Activated T-cell treated with anti-CD3 and anti-CD28 coated beads, Interleukin-2, amount 50 U/mL, for 24 hours (primary cell): ENCODE data around the gene DDX1.

Experiments
- DNase-seq: peaks from one replicate; pipeline ENCODE4 v3.0.0-alpha.2; 2020
- H3K27ac Mint-ChIP-seq: 2 replicates; pipeline ENCODE4 v1.8.0; 2020; ENCODE audit warnings: mild to moderate bottlenecking, mixed read lengths
- H3K27me3 Mint-ChIP-seq: 2 replicates; pipeline ENCODE4 v1.8.0; 2020; ENCODE audit warnings: mixed read lengths
- H3K36me3 Mint-ChIP-seq: 2 replicates; pipeline ENCODE4 v1.8.0; 2020; ENCODE audit warnings: low read depth, mixed read lengths
- H3K4me1 Mint-ChIP-seq: 2 replicates; pipeline ENCODE4 v1.8.0; 2020; ENCODE audit warnings: low read depth, mixed read lengths
- H3K4me3 Mint-ChIP-seq: 2 replicates; pipeline ENCODE4 v1.8.0; 2020; ENCODE audit warnings: mild to moderate bottlenecking, moderate library complexity, mixed read lengths
- H3K9me3 Mint-ChIP-seq: 2 replicates; pipeline ENCODE4 v1.8.0; 2020; ENCODE audit warnings: mixed read lengths

DDX1 gene

DNA sequence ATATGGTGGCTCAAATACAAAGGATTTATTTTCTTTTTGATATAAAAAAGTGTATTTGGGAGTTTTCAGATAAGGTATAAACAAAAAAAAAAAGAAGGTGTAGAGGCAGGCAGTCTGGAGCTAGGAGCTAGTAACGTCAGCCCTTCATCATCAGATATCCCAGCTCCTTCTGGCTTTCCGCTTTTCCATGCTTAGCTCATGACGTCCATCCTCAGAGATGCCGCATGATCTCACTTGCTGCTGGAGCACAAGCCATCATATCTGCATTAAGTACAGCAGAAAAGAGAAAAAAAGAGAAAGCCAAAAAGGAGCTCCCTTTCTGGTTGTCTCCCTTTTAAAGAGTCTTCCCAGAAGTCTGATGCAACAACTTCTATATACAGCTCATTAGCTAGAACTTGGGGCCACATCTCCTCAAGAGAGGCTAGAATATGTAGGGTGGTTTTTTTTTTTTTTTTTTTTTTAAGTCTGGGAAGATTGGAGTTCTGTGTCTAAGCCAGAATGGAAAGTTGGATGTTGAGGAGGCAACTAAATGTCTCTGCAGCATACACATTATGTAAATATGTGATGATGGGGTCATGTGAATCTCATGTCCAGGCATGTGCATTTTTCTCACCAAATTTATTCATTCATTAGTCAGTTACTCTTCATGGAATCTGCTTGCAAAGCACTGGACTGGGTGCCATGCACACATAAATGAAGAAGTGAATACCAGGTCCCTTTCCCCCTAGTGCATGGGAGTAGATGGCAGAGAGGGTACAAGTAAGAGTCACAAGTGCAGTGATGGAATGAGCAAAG, 52.3 kb downstream of the DDX1 start:
- peaks cover 5% of the 10 kb centered on the region for H3K4me1 Mint-ChIP-seq
- no peak overlapping the region for H3K27ac Mint-ChIP-seq
- peaks cover 35% of the 10 kb centered on the region for H3K36me3 Mint-ChIP-seq
- DNase-seq: no peak
- peaks cover 7% of the 10 kb centered on the region for H3K9me3 Mint-ChIP-seq
- no peaks in the 10 kb centered on the region for H3K27me3 Mint-ChIP-seq
- no peak overlapping the region for H3K4me3 Mint-ChIP-seq

DNA sequence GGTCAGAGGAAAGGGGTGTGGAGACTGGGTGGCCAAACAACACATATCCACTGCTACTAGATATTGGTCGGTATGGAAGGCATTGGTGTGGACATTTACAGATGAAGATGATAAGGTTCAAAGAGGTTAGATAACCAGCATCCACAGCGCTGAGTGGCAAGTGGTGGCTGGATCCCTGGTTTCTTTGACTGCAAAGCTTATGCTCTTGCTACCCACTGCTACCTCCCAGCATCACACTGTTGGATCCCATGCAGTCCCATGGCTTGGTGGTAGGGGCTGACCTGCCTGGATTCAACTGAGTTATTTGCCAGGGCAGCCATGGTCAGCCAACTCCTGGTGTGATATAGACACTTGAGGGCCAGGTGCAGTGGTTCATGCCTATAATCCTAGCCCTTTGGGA, 53.6 kb downstream of the DDX1 start:
- no peak for DNase-seq
- H3K4me3 Mint-ChIP-seq: no peak overlapping the region
- no peak overlapping the region for H3K27ac Mint-ChIP-seq
- peaks cover 7% of the 10 kb centered on the region for H3K9me3 Mint-ChIP-seq
- peaks cover 22% of the 10 kb centered on the region for H3K36me3 Mint-ChIP-seq
- H3K27me3 Mint-ChIP-seq: no peaks in the 10 kb centered on the region
- H3K4me1 Mint-ChIP-seq: no peaks in the 10 kb centered on the region

DNA sequence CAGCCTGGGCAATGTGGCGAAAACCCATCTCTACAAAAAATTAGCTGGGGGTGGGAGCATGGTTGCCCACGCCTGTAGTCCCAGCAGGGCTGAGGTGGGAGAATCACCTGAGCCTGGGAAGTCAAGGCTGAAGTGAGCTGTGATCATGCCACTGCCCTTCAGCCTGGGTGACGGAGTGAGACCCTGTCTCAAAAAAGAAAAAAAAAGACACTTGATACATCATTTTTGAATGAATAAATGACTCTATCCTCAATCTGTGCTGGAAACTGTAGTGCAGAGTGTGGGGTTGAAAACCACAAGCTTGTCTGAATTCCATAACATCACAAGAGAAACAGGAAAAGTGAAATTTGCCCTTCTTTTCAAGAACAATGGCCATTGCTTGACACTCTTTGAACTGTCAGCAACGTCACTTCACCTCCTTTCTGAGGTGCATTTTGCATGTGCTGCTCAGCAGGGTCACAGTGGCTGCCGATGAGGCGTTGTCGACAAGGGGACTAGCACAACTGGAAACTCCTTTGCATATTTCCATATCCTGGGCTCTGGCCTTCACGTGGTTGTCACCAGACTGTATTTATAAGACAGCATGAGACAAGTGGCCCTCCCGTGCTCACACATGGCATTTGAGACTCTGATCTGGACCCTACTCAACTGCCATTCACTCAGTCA, 54.2 kb downstream of the DDX1 start:
- DNase-seq: no peak
- no peak overlapping the region for H3K27ac Mint-ChIP-seq
- H3K36me3 Mint-ChIP-seq: peaks cover 17% of the 10 kb centered on the region
- H3K4me1 Mint-ChIP-seq: no peaks in the 10 kb centered on the region
- peaks cover 5% of the 10 kb centered on the region for H3K9me3 Mint-ChIP-seq
- H3K4me3 Mint-ChIP-seq: no peak overlapping the region
- H3K27me3 Mint-ChIP-seq: no peaks in the 10 kb centered on the region

DNA sequence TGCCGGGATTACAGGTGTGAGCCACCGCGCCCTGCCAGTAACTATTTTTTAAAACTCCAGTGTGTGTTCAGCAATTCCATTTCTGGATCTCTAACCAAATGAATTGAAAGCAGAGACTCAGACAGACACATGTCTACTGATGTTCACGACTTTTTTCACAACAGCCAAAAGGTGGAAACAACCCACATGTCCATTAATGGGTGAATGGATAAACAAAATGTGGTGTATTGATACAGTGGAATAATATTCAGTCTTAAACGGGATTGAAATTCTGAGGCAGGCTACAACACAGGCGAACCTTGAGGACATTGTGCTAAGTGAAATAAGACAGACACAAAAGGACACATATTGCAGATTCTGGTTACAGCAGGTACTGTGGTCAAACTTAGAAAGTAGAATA, 55.0 kb downstream of the DDX1 start:
- Mint-ChIP-seq H3K4me3 (no peak overlapping the region), H3K4me1 (no peaks in the 10 kb centered on the region), H3K27me3 (no peaks in the 10 kb centered on the region), H3K9me3 (no peaks in the 10 kb centered on the region), H3K36me3 (peaks cover 9% of the 10 kb centered on the region), H3K27ac (no peak overlapping the region)
- DNase-seq: no peak

DNA sequence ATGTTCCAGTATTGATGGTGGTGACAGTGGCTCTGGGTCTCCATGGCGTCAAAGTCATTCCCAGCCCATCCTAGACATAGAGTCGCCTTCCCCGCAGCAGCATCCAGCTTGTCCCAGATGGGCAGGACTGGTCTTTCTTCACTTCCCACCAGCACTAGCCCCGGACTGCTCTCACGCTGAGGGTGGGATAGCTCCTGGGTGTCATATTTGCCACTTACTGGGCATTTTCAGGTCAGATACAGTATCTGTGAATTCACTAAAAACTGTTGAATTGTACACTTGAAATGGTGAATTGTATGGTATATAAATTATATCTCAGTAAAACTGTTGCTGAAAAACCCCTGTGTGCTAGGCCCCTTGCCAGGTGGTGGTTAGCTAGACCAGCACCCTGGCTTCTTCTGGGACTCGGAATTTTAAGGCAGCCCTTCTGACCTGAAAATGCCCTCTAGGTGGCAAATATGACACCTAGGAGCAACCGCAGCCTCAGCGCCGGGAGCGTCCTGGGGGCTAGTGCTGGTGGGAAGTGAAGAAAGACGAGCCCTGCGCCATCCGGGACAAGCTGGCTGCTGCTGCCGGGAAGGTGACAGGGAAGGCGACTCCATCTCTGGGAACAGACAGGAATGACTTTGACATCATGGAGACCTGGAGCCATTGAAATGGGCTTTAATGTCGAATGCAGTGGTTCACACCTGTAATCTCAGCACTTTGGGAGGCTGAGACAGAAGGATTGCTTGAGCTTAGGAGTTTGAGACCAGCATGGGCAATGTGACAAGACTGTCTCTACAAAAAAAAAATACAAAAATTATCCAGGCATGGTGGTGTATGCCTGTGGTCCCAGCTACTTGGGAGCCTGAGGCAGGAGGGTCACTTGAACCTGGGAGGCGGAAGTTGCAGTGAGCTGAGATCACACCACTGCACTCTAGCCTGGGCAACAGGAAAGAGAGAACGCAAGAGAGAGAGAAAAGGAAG, 56.2 kb downstream of the DDX1 start:
- peaks cover 2% of the 10 kb centered on the region for H3K36me3 Mint-ChIP-seq
- H3K27ac Mint-ChIP-seq: no peak overlapping the region
- no peaks in the 10 kb centered on the region for H3K27me3 Mint-ChIP-seq
- no peak overlapping the region for H3K4me3 Mint-ChIP-seq
- DNase-seq: no peak
- H3K4me1 Mint-ChIP-seq: no peaks in the 10 kb centered on the region
- H3K9me3 Mint-ChIP-seq: no peaks in the 10 kb centered on the region

DNA sequence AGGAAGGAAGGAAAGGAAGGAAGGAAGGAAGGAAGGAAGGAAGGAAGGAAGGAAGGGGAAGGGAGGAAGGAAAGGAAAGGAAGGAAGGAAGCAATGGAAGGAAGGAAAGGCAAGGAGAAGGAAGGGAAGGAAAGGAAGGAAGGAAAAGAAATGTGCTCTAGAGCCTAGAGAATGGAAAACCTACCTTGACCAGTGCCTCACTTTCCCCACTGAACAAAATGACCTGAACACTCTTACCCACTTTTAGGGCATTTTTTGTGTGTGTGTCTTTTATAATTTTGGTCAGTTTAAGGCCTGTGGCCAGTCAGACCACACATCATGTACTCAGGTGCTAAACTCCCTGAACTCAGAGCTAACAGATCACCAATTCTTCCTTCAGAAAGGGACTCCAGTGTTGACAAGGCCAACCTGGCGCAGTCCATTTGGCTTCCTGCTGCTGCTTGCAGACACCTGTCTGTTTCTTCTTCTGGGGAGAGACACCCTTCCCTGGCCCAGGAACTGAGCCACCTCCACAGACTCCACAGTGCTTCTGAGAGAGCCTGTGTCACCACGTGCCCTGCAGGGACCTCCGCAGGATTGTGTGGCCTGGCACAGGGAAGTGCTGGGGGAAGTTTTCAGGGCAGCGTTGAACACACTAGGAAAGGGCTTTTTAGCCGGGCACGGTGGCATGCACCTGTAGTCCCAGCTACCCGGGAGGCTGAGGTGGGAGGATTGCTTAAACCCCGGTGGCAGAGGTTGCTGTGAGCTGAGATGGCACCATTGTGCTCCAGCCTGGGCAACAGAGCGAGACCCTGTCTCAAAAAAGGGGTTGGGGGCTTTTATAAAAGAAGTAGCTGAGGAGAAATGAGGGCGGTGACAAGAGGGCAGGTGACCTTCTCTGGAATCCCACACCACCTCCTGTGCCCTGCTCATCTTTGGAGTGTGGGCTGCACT, 57.2 kb downstream of the DDX1 start:
- DNase-seq: no peak
- no peak overlapping the region for H3K27ac Mint-ChIP-seq
- H3K36me3 Mint-ChIP-seq: no peaks in the 10 kb centered on the region
- H3K4me1 Mint-ChIP-seq: no peaks in the 10 kb centered on the region
- no peaks in the 10 kb centered on the region for H3K9me3 Mint-ChIP-seq
- no peaks in the 10 kb centered on the region for H3K27me3 Mint-ChIP-seq
- H3K4me3 Mint-ChIP-seq: no peak overlapping the region

DNA sequence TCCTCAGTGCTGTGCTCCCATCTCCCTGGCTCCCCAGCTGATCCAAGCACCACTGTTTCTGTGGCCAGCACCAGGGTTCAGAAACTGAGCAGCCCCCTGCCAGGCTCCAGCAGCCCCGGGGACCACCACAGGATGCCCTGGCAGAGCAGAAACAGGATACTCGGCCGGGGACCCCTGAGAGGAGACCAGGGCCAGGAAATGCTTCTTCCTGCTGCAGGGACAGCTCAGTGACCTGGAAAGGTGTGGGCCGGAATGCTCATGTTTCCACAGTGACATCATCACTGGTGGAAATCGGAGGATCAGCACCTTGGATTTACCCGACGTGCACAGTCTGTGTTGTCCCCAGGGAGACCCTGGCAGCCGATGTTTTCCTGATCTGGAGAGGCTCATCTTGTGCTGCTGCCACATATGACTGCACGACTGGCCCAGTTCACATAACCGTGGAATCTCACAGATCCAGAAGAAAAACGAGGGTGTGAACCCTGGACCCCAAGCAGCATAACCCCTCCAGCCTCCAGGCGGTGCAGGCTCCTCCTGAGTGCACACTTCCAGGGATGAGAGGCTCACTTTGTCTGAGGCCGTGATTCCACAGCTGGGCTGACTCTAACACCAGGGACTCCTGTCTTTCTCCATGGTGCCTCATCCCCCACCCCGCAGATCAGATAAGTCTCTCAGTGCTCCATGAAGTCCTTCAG, 58.0 kb downstream of the DDX1 start:
- Mint-ChIP-seq H3K27me3 (no peaks in the 10 kb centered on the region), H3K4me1 (no peaks in the 10 kb centered on the region), H3K9me3 (no peaks in the 10 kb centered on the region), H3K36me3 (no peaks in the 10 kb centered on the region), H3K27ac (no peak overlapping the region), H3K4me3 (no peak overlapping the region)
- no peak for DNase-seq

DNA sequence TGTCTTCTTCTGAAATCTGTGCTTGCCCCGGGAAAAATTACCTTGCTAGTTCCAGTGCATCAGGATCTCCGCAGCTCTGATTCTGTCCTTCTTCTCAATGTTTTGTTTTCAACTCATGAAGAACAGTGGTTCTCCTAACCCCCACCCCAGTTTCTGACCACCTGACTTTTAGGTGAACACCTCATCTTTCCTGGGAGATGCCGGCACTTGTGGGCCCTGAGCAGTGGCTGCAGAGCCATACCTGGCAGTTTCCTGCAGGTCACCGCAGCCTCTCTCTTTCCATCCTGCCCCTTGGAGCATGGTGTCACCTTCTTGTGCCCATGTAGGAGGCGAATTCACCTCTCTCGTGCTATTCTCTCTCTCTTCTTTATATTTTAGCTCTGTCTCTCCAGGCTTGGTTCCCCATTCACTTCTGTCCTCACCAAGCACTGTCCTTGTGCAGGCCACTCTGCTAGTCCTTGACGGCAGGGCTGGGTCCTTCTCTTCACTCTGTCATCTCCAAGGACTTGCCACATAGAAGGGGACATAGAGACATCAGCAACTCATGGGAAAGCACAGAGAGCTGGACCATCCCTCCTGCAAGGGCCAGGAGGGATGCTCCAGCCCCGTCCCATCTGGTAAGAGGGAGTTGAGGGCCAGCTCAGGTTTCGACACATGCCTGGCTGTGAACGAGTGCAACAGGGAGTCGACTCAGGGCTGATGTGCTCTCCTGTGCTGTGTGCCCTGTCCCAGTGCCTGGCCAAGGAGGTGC, 59.1 kb downstream of the DDX1 start:
- no peaks in the 10 kb centered on the region for H3K9me3 Mint-ChIP-seq
- no peak overlapping the region for H3K4me3 Mint-ChIP-seq
- H3K36me3 Mint-ChIP-seq: no peaks in the 10 kb centered on the region
- no peak for DNase-seq
- no peaks in the 10 kb centered on the region for H3K4me1 Mint-ChIP-seq
- H3K27ac Mint-ChIP-seq: no peak overlapping the region
- no peaks in the 10 kb centered on the region for H3K27me3 Mint-ChIP-seq

DNA sequence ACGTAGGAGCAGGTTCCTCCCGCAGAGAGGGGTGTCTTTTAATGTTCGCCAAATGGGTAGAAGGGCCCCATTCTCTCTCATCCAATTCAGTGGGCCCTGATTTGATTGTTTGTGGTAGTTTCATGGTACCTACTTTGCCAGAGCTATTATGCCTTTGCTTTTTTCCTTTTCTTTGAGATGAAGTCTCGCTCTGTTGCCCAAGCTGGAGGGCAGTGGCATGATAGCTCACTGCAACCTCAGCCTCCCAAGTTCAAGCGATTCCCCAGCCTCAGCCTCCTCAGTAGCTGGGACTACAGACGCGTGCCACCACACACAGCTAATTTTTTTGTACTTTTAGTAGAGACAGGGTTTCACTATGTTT, 59.7 kb downstream of the DDX1 start:
- Mint-ChIP-seq H3K9me3 (no peaks in the 10 kb centered on the region), H3K36me3 (no peaks in the 10 kb centered on the region), H3K4me1 (no peaks in the 10 kb centered on the region)

DNA sequence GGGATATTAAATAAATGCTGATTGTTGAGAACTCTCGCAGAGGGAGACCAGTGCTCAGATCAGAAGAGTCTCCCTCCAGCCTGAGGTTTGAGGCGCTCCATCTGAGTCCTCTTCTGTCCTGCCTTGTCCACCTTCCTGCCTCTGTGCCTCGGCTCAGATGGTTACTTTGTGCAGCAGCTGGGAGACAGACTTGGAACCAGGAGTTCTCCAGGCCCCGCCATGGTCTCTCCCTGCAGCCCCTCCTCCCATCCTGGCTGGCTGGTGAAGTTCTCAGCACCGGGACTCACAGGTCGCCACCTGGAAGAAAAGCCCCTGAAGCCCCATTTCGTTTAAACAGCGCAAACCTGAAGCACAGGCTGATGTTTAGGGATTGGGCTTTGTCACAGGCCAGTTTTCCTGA, 60.6 kb downstream of the DDX1 start:
- no peak overlapping the region for H3K4me3 Mint-ChIP-seq
- no peaks in the 10 kb centered on the region for H3K4me1 Mint-ChIP-seq
- no peaks in the 10 kb centered on the region for H3K36me3 Mint-ChIP-seq
- no peaks in the 10 kb centered on the region for H3K9me3 Mint-ChIP-seq
- no peak overlapping the region for H3K27ac Mint-ChIP-seq
- no peak for DNase-seq
- no peaks in the 10 kb centered on the region for H3K27me3 Mint-ChIP-seq

More for the DNA sequence above, 59.7 kb downstream of the DDX1 start:
- Mint-ChIP-seq H3K4me3 (no peak overlapping the region), H3K27ac (no peak overlapping the region), H3K27me3 (no peaks in the 10 kb centered on the region)
- no peak for DNase-seq

DNA sequence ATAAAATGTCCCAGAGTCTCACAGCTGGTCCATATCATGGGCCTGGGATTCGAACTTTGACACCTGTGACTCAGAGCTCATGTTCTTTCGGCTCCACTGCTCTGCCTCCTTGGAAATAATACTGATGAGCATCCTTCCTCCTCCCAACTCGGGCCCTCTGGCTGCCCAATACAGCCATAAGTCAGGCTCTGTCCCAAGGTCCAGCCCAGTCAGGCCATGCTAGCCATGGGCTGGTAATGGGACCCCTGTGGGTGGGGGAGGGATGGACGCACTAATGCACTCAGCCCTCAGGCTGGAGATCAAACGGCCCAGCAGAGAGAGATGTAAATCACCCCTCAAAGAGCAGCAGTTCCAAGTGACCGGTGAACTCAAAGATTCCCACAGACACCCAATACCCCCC, 61.1 kb downstream of the DDX1 start:
- Mint-ChIP-seq H3K4me1 (no peaks in the 10 kb centered on the region), H3K27me3 (no peaks in the 10 kb centered on the region), H3K36me3 (no peaks in the 10 kb centered on the region), H3K27ac (no peak overlapping the region), H3K4me3 (no peak overlapping the region), H3K9me3 (no peaks in the 10 kb centered on the region)
- DNase-seq: no peak

DNA sequence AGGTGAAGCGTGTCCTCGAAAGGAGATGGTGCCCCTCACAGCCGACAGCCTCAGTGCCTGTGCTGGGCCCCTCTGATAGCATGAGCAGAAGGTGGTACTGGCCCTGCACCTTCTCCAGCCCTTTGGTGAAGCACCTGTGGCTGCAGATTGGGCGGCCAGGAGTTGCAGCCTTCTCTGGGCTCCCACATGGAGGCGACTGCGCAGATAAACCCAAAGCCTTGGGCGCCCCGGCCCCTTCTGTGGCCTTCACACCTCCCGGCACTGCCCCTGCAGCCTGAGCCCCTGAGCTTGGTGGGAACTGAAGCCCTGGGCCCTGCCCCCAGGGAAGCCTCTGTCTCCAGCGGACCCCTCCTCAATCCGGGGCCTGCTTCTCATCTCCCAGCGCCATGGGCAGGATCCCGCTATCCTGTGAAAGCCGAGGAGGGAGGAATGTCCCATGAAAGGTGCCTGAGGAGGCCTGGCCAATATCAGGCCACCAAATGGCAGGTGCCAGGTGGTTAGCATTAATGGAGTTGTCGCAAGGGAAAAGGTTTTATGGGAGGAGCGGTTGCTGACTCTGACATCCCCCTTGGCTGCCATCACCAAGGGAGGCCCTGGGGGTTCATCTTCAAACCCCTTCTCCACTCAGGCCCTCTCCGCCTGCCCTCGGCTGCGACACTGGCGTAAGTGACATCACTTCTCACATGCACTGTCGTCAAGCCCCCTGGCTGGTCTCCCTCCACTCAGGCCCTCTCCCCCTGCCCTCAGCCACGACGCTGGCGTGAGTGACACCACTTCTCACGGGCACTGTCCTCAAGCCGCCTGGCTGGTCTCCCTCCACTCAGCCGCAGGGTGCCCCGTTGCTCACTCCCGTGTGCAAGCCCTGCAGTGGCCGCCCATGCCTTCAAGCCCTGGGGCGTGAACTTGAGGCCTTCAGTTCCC, 62.4 kb downstream of the DDX1 start:
- Mint-ChIP-seq H3K27me3 (no peaks in the 10 kb centered on the region), H3K36me3 (no peaks in the 10 kb centered on the region), H3K4me3 (no peak overlapping the region), H3K9me3 (no peaks in the 10 kb centered on the region), H3K27ac (no peak overlapping the region), H3K4me1 (no peaks in the 10 kb centered on the region)
- DNase-seq: no peak
